MM.1S (cell line): Measurements from ENCODE around the gene SLC38A10.

Experiments
- DNase-seq: peaks from one replicate; pipeline ENCODE4 v3.0.0-alpha.2; 2015
- H2AFZ ChIP-seq: fragments of 300-600 bp; sonication (generic); 2 replicates; pipeline ENCODE4 v1.6.0; 2016; ENCODE audit warnings: antibody characterized with exemption, low read length
- H3F3A ChIP-seq: fragments of 300-600 bp; sonication (generic); 2 replicates; pipeline ENCODE4 v1.6.1; 2016; ENCODE audit warnings: mild to moderate bottlenecking, antibody characterized with exemption, low read length, moderate library complexity, mixed read lengths; ENCODE audit not compliant: insufficient read depth
- H3K27ac ChIP-seq: fragments of 300-600 bp; sonication (generic); 2 replicates; pipeline ENCODE4 v1.5.1; 2016; ENCODE audit warnings: mild to moderate bottlenecking, low read length
- H3K27me3 ChIP-seq: fragments of 300-600 bp; sonication (generic); replicated peaks from 2 replicates; pipeline ENCODE4 v1.6.0; 2016; ENCODE audit warnings: low read length; ENCODE audit not compliant: insufficient read depth
- H3K36me3 ChIP-seq: fragments of 300-600 bp; sonication (generic); replicated peaks from 2 replicates; pipeline ENCODE4 v1.6.1; 2016; ENCODE audit warnings: mild to moderate bottlenecking, low read length, mixed read lengths; ENCODE audit not compliant: insufficient read depth
- H3K4me1 ChIP-seq: fragments of 300-600 bp; sonication (generic); 2 replicates; pipeline ENCODE4 v1.6.1; 2016; ENCODE audit warnings: low read length, mixed read lengths
- H3K4me2 ChIP-seq: fragments of 300-600 bp; sonication (generic); 2 replicates; pipeline ENCODE4 v1.6.0; 2016; ENCODE audit warnings: low read depth, low read length
- H3K4me3 ChIP-seq: fragments of 300-600 bp; sonication (generic); 2 replicates; pipeline ENCODE4 v1.5.1; 2016; ENCODE audit warnings: low read length, mixed read lengths
- H3K79me2 ChIP-seq: fragments of 300-600 bp; sonication (generic); 2 replicates; pipeline ENCODE4 v1.6.1; 2016; ENCODE audit warnings: mixed run types, low read length, mixed read lengths
- H3K9ac ChIP-seq: fragments of 300-600 bp; sonication (generic); 2 replicates; pipeline ENCODE4 v1.6.1; 2016; ENCODE audit warnings: low read length, mixed read lengths
- H3K9me2 ChIP-seq: fragments of 300-600 bp; sonication (generic); replicated peaks from 2 replicates; pipeline ENCODE4 v1.6.1; 2016; ENCODE audit warnings: mild to moderate bottlenecking, low read length, mixed read lengths; ENCODE audit not compliant: insufficient read depth
- H3K9me3 ChIP-seq: fragments of 300-600 bp; sonication (generic); replicated peaks from 2 replicates; pipeline ENCODE4 v1.6.1; 2016; ENCODE audit warnings: mild to moderate bottlenecking, low read length, mixed read lengths; ENCODE audit not compliant: insufficient read depth
- H4K20me1 ChIP-seq: fragments of 300-600 bp; sonication (generic); 2 replicates; pipeline ENCODE4 v1.6.1; 2016; ENCODE audit warnings: mild to moderate bottlenecking, low read length, moderate library complexity, mixed read lengths; ENCODE audit not compliant: insufficient read depth
- CTCF ChIP-seq: fragments of 300-600 bp; sonication (generic); IDR thresholded peaks from 2 replicates; pipeline ENCODE4 v1.5.1; 2016; ENCODE audit warnings: antibody characterized with exemption, low read length, mixed read lengths
- EZH2 ChIP-seq: fragments of 300-600 bp; sonication (generic); optimal IDR thresholded peaks from 2 replicates; pipeline ENCODE3; 2017; ENCODE audit warnings: low read depth, mild to moderate bottlenecking, antibody characterized with exemption, low read length, mixed read lengths
- EZH2phosphoT487 ChIP-seq: fragments of 300-600 bp; sonication (generic); IDR thresholded peaks from 2 replicates; pipeline ENCODE4 v1.6.1; 2018; ENCODE audit warnings: antibody characterized with exemption, low read length

Gene SLC38A10

GRCh38 chr17:81340607-81341515, 45.8 kb upstream of the SLC38A10 start:
- Histone ChIP-seq H3K27ac (no peak overlapping the region), H3K27me3 (peaks cover 78% of the 10 kb centered on the region), H3K9me3 (no peaks in the 10 kb centered on the region), H3F3A (no peaks in the 10 kb centered on the region), H2AFZ (no peak overlapping the region), H3K36me3 (no peaks in the 10 kb centered on the region), H3K4me2 (no peak overlapping the region), H4K20me1 (no peaks in the 10 kb centered on the region), H3K9me2 (no peaks in the 10 kb centered on the region), H3K4me1 (peaks cover 7% of the 10 kb centered on the region; the same call in 1 of the 2 replicates), H3K9ac (no peak overlapping the region), H3K79me2 (no peaks in the 10 kb centered on the region), H3K4me3 (no peak overlapping the region)
- DNase-seq, result no peak
- TF ChIP-seq CTCF, result no peak

- no peaks in the 10 kb centered on the region for H3K9me3 ChIP-seq
- no peak overlapping the region for H3K4me3 ChIP-seq
- H3K27ac ChIP-seq, result no peak overlapping the region
- H3K36me3 ChIP-seq, result no peaks in the 10 kb centered on the region
- peaks cover 83% of the 10 kb centered on the region for H3K27me3 ChIP-seq
- no peak overlapping the region for H3K4me2 ChIP-seq
- H3K9ac ChIP-seq, result no peak overlapping the region
- no peaks in the 10 kb centered on the region for H3F3A ChIP-seq
- peaks cover 4% of the 10 kb centered on the region; the same call in 1 of the 2 replicates for H3K4me1 ChIP-seq
- H3K79me2 ChIP-seq, result no peaks in the 10 kb centered on the region
- no peak overlapping the region for H2AFZ ChIP-seq
- no peaks in the 10 kb centered on the region for H4K20me1 ChIP-seq
- no peak for DNase-seq
- no peak for TF ChIP-seq EZH2phosphoT487
- TF ChIP-seq CTCF, result no peak
- no peak for TF ChIP-seq EZH2
- no peaks in the 10 kb centered on the region for H3K9me2 ChIP-seq
Measured at GRCh38 chr17:81339534-81340296, 44.6 kb upstream of the SLC38A10 start.

DNA sequence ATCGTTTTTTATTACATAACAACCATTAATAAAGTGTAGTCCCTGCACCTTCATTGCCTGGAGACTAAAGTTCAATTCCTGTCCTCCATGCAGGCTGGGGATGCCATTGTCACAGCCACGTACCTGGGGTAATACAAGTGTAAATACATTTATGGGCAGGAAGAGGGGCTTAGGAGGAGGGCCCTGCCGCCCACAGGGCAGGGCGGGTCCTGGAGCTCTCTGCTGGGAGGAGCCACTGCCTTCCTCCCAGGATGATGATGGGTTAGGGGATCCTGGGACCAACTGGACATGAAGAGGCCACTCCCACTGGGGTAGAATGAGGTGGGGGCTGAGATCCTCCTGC, 44.1 kb upstream of the SLC38A10 start:
- Histone ChIP-seq H2AFZ (no peak overlapping the region), H3K4me1 (no peaks in the 10 kb centered on the region), H3K27ac (no peak overlapping the region)

More for the DNA sequence above, 44.1 kb upstream of the SLC38A10 start:
- Histone ChIP-seq H3K27me3 (peaks cover 83% of the 10 kb centered on the region), H3K9me2 (no peaks in the 10 kb centered on the region), H4K20me1 (no peaks in the 10 kb centered on the region), H3K36me3 (no peaks in the 10 kb centered on the region), H3K79me2 (no peaks in the 10 kb centered on the region), H3K4me3 (no peak overlapping the region), H3K4me2 (no peak overlapping the region), H3K9me3 (no peaks in the 10 kb centered on the region), H3K9ac (no peak overlapping the region), H3F3A (no peaks in the 10 kb centered on the region)
- no peak for DNase-seq
- TF ChIP-seq EZH2 (no peak), EZH2phosphoT487 (no peak), CTCF (no peak)
